TTC549 (cell line): ENCODE results near the gene CD247.

Experiments
- FAIRE-seq: peaks from 2 replicates; lab custom pipeline; 2012; peaks lifted over from hg19 to GRCh38; lab: Jason Lieb, UNC

Gene CD247

GRCh38 chr1:167438171-167439138 is 79.9 kb downstream of the CD247 start:
- no peak for FAIRE-seq

DNA sequence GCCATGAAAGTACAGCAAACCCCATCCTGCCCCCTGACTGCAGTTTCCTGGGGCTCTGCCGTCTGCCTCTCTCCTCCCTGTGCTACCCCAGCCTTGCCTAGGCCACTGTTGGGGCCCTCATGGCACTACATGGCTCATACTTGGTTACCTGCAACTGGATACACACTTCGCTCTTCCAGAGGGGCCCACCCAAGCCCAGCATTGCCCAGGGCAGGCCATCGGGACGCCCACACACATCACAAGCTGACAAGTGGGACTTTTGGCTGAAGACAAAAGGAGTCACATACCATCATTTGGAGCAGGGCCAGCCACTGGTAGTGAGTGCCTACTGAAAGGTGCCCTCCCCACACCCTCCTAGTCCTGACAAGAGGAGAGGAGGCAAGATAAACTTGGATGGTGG is 82.8 kb downstream of the CD247 start:
- FAIRE-seq, result no peak

DNA sequence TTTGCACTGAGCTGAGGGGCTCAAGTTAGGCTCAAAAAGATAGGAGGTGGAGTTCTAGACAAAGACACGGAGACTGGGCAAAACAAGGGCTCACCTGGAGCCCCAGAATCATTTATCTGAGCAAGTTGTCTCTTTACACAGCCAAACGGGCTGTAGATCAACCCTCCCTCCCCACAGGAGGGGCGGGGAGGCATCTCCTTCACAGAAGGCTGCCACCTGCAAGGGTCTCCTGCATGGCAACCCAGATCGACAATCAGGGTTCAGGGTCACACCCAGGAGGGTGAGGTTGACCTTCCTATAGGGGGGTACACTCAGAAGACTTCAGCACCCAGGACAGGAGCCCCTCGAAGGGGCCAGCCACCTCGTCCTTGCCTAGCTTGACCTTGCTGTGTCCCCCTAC is 84.0 kb downstream of the CD247 start:
- no peak for FAIRE-seq

DNA sequence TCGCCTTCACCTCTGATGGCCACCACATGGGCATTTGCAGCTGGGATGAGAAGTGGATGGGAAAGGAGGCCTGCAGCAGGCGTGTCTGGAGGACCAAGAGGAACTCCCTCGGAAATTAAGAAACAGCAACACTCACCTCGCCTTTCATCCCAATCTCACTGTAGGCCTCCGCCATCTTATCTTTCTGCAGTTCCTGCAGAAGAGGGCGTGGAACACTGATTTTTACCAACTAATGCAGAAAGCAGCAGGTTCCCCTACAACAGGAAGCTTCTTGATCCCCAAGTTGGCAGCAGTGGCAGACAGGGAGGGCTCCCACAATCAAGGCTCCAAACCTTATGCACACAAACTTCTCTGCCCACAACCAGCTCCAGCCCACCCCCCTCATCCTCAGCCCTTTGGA is 84.4 kb downstream of the CD247 start:
- FAIRE-seq, result no peak

DNA sequence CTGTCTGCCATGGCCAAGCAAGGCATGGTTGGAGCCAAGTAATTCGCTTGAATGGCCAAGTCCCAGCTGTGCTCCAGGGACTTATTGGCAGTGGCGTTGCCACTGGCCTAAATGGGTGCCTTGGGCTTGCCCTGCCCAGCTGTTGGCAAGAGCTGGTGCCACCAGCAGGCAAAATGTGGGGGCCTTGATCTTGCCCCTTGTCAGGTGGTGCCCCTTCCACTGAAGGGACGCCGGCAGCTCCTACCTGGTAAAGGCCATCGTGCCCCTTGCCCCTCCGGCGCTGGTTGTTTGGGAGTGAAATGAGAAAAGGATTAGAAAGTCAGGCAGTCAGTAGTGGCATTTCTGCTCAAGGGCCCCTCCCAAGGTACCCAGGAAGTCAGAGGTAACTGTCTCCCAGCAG is 85.5 kb downstream of the CD247 start:
- FAIRE-seq, result no peak

DNA sequence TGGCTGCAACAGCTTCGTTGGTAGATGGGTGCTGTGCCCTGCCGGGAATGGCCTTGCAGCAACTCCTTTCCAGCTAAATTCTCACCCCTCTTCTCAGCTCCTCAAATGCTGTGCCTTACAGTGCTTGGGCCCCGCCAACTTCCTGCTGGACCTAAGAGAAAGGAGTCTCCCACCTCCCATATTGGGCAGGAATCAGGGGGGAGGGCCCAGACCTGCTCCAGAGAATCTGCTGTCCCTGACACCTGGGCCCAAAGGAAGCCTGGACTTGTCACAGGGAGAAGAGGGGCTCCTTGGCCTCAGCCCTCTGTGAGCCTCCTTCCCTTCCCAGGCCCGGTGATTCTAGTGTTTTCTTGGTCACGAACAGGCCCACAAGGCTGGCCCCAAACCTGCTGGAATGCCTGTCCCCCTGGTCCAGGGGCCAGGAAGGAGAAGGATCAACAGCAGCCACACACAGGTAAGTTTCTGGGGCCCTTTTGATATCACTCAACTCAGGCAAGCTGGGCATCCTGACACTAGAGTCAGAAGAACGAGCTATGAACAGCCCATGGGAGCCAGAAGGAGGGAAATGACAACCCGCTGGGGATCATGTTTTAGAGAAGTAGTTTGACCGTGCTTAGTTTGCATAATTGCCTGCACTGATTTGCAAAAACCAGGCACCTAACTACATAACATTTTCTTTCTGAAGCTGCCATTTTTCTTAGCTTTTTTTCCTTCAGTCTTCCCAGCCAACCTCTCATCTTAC is 86.2 kb downstream of the CD247 start:
- FAIRE-seq, result no peak

DNA sequence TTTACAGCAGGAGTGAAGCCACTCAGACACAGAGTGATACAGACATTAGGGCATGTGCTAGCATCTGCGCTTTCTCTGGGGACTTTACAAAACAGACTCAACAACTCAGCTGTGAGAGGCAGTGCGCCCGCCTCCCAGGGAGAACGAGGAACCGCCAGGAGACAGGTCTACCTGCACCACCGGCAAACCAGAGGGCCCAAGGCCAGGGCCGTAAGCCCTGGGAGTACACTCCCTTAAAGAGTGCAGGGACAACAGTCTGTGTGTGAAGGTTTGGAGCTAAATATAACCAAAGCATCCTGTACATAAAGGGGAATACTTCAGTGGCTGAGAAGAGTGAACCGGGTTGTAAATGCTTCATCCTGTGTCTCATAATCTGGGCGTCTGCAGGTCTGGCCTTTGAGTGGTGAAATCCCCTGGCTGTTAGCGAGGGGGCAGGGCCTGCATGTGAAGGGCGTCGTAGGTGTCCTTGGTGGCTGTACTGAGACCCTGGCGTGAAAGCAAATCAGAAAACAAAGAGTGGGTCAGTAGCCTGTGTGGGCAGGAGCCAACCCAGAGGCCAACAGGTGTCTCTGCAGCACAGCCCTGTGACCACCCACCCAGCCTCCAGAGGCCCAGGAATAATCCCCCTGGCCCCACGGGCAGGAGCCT is 86.9 kb downstream of the CD247 start:
- FAIRE-seq, result no peak

- no peak for FAIRE-seq
Measured at GRCh38 chr1:167430849-167431242, 87.5 kb downstream of the CD247 start.

DNA sequence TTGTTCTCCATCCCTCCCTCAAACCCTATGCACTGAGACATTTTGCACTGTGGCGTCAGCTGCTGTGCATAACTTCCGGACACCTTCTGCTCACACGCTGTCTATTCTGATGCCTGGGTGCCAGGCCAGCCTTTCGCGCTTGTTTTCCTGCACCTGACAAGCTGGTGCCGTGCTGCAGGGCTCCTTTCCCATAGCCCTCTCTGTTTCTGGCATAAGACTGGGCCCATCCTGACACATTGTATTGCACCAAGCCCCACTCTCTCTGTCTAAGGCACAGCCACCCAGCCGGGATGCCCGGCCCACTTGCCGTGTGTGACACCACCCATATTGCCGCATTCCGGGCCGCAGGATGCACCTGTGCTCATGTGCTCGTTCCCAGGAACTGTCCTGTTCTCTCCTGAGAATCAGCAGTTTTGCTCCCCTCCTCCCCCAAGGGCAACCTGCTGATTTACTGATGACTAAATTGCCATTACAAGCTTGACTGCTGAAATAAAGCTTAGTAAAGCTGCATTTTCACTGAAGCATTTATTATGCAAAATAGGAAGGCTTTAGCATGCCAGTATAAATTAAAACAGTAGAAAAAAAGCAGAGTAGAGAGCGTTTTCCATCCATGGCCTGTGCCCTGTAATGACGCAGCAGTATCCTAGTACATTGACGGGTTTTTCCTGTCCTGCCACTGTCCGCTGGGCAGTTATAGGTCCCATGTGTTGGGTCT is 88.0 kb downstream of the CD247 start:
- no peak for FAIRE-seq

- FAIRE-seq, result no peak
Measured at GRCh38 chr1:167429612-167430011, 88.7 kb downstream of the CD247 start.

DNA sequence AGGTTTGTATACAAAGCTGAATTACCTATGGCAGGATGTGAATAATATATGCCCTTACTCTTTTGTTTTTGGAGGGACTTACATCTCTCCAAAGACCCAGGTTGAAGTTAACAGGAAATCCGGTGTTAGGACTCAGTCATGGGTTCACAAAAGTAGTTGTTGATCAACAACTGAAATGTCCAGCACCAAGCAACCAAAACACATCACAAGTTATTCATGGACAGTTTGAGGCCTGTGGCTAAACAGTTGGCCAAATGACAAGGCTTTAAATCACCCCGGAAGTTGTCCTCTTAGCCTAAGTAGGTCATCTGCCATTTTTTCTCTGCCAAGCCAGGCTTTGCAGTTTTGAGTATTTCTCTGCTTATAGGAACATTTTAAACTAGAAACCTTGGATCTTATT is 89.9 kb downstream of the CD247 start:
- FAIRE-seq, result no peak

DNA sequence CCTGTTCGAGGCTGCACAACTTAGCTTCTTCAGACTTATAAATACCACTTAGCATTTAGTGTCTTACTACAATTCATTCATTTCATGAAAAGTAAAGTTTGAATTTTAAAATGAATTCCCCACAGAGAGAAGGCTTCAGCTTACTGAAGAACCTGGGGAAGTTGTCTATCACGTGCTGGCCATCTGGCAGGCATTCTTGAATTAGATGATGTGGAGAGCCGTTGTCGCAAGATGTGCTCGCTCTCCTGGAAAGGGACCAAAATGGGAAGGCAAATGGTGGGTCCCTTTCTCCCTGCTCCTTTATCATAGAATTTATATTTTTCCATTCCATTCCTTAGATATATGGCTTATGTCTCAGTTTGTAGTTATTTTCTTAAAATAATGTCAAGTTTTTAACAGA is 90.5 kb downstream of the CD247 start:
- FAIRE-seq, result no peak

GRCh38 chr1:167426716-167427115 is 91.6 kb downstream of the CD247 start:
- no peak for FAIRE-seq

GRCh38 chr1:167425482-167425881 is 92.8 kb downstream of the CD247 start:
- FAIRE-seq, result no peak

- no peak for FAIRE-seq
Measured at GRCh38 chr1:167423684-167424619, 94.4 kb downstream of the CD247 start.

GRCh38 chr1:167420510-167420909 is 97.8 kb downstream of the CD247 start:
- FAIRE-seq, result no peak

GRCh38 chr1:167419245-167419644 is 99.1 kb downstream of the CD247 start:
- no peak for FAIRE-seq

DNA sequence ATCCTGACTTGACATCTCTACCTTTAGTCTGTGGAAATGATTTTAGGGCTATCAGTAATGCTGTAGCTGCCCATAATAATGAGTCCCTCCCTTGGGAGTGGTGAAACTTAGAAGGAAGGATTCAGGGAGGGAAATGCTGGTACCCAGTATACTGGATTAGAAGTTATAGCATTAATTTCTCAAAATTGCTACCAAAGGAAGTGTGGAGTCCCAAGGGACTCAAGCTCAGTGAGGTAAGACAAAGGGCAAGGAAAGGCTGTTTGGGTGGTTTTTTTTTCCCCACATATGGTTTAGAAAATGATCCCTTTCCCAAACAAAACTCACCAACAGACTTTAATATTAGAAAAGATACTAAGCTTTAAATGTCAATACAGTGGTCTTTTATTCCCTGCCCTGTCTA is 99.9 kb downstream of the CD247 start:
- FAIRE-seq, result no peak

- FAIRE-seq, result no peak
Measured at GRCh38 chr1:167416506-167416905, 101.8 kb downstream of the CD247 start.

- FAIRE-seq, result no peak
Measured at GRCh38 chr1:167413328-167413727, 105.0 kb downstream of the CD247 start.

DNA sequence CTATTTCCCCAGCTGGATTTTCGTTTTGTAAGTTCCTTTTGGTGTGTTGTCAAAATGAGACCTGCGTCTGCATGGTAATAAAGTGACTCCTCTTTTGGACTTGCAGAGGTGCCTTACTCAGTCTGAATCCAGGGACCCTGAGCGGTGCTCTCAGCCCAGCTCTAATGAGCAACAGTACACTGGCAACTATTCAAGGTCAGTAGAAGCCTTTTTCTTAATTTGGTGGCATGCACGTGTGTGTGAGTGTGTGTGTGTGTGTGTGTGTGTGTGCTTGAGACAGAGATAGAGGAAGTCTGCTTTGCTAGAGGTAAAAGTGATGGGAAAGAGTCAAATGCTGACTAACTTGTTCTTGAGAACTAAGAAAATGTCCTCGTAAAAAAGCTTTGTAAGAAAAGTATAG is 105.4 kb downstream of the CD247 start:
- no peak for FAIRE-seq
